SKM-1 treated with dmso at 0.1 percent for 144 hours (cell line): ENCODE results near the gene SSUH2.
"Not testable (repeated sequence)": the region's sequence is repeated elsewhere in the genome, so short reads cannot be mapped to it uniquely, and the experiment has no call there.

Experiments
- DNase-seq: peaks from one replicate; lab custom pipeline; 2025; ENCODE audit not compliant: unreplicated experiment; lab: John Stamatoyannopoulos, UW

Gene SSUH2

DNA sequence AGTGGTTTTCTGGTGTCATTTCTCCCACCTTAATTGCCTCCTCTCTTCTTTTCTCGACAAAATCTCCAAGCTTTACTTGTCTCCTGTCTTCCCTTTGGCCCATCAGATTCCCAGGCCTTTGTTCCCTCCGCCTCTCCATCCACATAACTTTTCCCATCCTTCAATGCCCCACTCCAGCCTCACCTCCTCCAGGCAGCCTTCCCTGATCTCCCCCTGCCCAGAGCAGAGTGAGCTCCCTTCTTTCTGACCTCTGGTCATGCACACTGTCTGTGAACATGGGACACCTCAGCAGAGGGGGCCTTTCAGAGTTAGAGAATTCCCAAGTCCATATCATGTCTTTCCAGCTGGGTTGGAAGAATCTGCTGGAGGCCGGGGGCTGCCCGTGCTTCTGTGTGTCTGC is 14.6 kb upstream of the SSUH2 start:
- DNase-seq: no peak

- DNase-seq: no peak
Observed at GRCh38 chr3:8658306-8659212, 14.0 kb upstream of the SSUH2 start.

GRCh38 chr3:8657804-8658305 is 13.3 kb upstream of the SSUH2 start:
- no peak for DNase-seq

DNA sequence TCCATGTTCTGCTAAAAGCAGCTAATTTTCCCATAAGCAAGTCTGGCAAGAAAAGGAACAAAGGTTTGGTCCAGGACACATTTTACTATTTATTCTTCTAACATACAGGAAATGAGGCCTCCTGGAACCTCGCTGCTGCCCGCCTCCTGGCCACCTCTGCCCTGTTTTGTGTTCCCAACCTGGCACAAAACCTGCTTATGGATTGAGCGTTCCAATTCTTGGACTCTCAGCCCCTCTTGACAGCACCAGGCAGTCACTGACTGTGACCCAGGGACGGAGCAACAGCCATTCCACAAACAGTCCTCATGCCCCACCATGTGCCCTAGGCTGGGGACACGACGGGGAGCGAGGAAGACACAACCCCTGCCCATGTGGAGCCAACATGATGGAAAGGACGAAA is 11.6 kb upstream of the SSUH2 start:
- DNase-seq: no peak

- DNase-seq: no peak
Observed at GRCh38 chr3:8655387-8655835, 10.8 kb upstream of the SSUH2 start.

- not testable (repeated sequence) for DNase-seq
Observed at GRCh38 chr3:8654572-8655329, 10.2 kb upstream of the SSUH2 start.

GRCh38 chr3:8653800-8654408 is 9.3 kb upstream of the SSUH2 start:
- no peak for DNase-seq

GRCh38 chr3:8652324-8652987 is 7.9 kb upstream of the SSUH2 start:
- DNase-seq: no peak

DNA sequence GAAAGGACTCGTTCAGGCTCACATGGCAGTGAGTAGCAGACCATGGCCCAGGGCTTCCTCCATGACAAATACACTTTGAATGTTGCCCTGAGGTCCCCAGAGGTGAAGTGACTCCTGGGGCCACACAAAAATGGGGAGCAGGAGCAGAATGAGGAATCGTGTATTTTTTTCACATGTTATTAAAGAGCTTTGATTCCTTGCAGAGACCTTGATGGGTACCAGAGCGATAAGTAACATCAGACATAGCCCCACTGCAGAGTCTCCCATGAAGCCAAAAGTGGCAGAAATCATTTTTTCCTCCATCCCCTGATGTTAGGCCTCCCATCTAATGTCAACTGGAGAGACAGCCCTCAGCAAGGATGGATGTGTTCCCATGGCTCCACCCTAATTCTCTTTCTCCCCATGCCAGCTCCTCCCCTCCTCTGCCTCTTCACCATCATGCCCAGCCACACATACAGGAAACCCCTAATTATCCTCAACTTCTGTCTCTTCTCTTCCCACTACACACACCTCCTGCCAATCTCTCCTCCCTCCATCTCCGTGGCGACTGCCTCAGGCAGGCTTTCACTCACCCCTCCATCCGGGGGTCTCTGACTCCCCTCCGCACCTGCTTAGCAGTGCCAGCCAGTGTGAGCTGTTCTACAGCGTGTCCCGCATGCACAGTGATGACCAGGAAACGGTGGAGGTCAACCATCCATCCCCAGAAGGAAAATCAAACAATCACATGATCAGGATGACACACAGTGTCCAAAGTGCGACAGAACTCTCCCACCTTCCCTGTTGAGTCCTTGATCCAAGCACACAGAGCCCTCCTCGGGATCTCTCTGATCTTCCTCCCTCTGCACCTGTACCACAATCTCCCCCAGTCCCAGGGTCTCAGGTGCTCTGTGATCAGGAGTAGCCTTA is 7.1 kb upstream of the SSUH2 start:
- no peak for DNase-seq

DNA sequence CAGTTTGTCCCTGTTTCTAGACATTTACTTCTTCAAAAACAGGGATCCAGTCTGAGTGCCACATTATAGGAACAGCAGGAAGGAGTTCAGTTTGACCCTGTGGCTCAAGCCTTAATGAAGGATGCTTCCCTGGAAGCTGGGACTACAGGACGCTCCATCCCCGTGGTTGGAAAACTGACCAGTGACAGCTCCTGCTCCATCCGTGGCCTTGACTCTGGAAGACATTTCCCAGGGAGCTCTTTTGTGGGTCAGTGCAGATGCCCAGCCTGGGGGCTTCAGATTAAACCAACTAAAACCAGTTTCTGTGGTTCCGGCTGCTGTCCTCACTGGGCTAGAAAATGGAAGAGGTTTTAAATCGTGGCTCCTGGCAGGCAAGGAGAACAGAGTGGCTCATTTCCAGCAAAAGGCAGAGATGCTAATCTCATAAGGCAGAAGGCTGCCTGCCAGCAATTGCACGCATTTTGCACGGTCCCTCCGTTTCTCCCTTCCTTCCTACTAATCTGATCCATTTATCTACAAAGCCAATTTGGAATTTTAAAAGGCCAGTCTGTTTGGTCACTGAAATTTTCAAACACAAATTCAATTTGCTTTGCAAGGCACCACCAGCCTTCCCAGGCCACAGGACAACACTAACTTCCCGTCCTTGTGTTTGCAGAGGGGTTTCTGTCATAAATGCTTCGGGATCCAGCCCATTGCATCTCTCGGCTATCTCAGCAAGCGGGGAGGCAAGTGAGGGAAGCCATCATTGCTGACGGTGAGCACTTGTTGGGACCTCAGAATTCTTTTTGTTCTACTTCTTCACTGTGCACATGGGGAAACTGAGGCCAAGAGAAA is 6.2 kb upstream of the SSUH2 start:
- DNase-seq: no peak

GRCh38 chr3:8649757-8650156 is 5.2 kb upstream of the SSUH2 start:
- no peak for DNase-seq

GRCh38 chr3:8648909-8649741 is 4.5 kb upstream of the SSUH2 start:
- no peak for DNase-seq

GRCh38 chr3:8647137-8647985 is 2.8 kb upstream of the SSUH2 start:
- DNase-seq: no peak

DNA sequence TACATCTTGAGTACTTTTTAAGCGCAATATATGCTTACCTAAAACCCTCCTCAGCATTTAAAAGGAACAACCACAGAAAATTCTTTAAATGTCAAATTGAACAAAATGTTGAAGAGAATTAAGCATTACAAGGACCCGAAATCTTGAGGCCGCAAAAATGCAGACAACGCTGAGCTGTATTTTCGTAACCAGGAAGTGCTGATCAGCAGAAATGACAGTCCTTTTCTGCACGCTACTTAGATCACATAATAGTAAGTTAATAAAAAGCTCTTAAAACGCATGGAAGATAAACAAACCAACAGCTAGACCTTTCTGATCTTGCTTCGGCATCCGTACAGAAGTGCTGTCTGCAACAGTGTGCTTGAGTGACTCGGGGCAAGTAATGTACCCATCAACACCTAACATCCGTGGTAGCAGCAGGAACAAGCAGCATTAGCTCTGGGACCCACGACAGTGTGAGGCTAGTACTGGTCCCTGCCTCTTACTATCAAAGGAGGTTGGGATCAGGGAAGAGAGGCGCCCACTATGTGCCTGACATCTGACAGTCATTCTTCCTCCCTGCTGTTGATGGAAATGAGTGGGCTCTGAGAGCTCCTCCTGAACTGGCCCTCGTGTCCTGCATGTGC is 1.8 kb upstream of the SSUH2 start:
- DNase-seq: no peak

- no peak for DNase-seq
Observed at GRCh38 chr3:8645712-8646111, 1.1 kb upstream of the SSUH2 start.

DNA sequence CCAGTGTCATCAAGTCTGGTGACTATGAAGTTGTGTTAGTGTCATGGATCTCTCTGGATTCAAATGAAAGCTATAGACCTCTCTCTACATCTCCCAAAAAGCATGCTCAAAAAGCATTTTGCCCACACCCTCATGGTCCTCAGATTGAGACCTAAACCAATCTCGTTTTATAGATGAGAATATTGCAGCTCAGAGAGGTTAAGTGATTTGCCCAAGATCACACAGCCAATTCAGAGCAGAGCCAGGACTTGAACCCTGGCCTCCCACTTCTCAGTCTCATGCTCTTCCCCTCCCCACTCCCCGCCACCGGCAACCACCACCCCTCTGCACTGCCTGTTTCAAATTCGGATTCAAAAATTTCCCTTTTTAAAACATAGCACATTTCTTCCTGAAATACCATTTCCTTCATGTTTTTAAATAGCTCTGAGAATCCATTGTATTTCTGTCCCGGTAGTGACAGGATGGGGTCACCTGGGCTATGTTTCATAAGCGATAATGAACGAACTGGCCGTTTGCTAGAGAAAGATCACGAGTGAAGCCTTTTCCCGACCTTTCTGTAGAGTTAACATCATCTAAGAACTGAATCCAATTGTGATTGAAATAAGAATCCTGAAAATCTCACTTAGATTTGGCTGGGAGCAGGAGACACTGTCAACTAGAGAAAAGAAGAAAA is 769 bp downstream of the SSUH2 start:
- DNase-seq: no peak
